Psoas muscle (tissue), 8 donors: Measurements from ENCODE around the gene MTUS2. TPM values are rescaled to one million over a fixed set of nuclear protein-coding genes. Genes with fewer than 3 reads are reported as not detected.

Source experiments
- ATAC-seq, 4 donors: fragments of 200-7000 bp; cut with Tn5 transposase; one replicate each; pipeline ENCODE4 v1.9.1; 2020; ENCODE audit warnings: moderate library complexity in 3 of 4, mild to moderate bottlenecking in 2 of 4
- DNase-seq, 2 donors: peaks; one replicate each; pipeline ENCODE4 v3.0.0-alpha.2; 2020
- H3K27ac ChIP-seq: fragments of 200-600 bp; one replicate; pipeline ENCODE4 v1.8.0; 2022
- H3K27me3 ChIP-seq, 3 donors: fragments of 200-600 bp in 1 of 3; one replicate each; pipeline versions ENCODE4 v1.6.1 to v1.8.0; 2013 to 2022; ENCODE audit warnings: low read length in 2 of 3, mild to moderate bottlenecking in 2 of 3, moderate library complexity in 1 of 3; ENCODE audit not compliant: insufficient read depth in 3 of 3
- H3K36me3 ChIP-seq, 2 donors: fragments of 200-600 bp in 1 of 2; one replicate each; pipeline versions ENCODE4 v1.6.1 to v1.8.0; 2013 to 2022; ENCODE audit warnings: low read depth in 1 of 2, mild to moderate bottlenecking in 1 of 2, moderate library complexity in 1 of 2; ENCODE audit not compliant: insufficient read depth in 1 of 2
- H3K4me1 ChIP-seq: fragments of 200-600 bp; one replicate; pipeline ENCODE4 v1.8.0; 2022
- H3K4me3 ChIP-seq: fragments of 200-600 bp; one replicate; pipeline ENCODE4 v1.8.0; 2022; ENCODE audit warnings: mild to moderate bottlenecking
- H3K9me3 ChIP-seq: fragments of 200-600 bp; one replicate; pipeline ENCODE4 v1.8.0; 2022
- CTCF ChIP-seq: fragments of 200-600 bp; IDR thresholded peaks from one replicate; pipeline ENCODE4 v1.8.0; 2022; ENCODE audit warnings: antibody characterized with exemption
- WGBS, 3 donors: extraction: QIAGEN DNeasy Blood & Tissue Kit; methylation state at CpG; one replicate each; pipeline versions ENCODE4 v1.1.6 to v1.1.7; 2013; 5-methylcytosine and 5-hydroxymethylcytosine counted together
- intact Hi-C, 2 donors: fragments of 100-400 bp; cut with DNase I; formaldehyde crosslinking; loops; one replicate each; pipeline versions ENCODE4 v1.11.0 to v1.14.2; 2022
- polyA plus RNA-seq, 3 donors: library from polyadenylated mRNA; stranded (reverse); fragments of 200-250 nt; gene quantifications; one replicate each; pipeline ENCODE4 v1.2.3, GENCODE V29; 2013
- total RNA-seq, 4 donors: library from RNA; stranded (reverse); fragmentation: NEBNext Ultra II Directional in 2 of 4; extraction: Animal tissue kit (Norgen Biotek cat#: 25700) in 2 of 4; gene quantifications; one replicate each; pipeline versions ENCODE4 v1.2.1 to v1.2.4, GENCODE V29; 2021 to 2023
- donor health status: healthy with polysubstance abuse.
- donor health status: DM: no; HTN: no; CAD: no; lungs with moderate emphysema.
- donor health status: Bipolar disorder and iron deficiency.
- donor health status: healthy.
- donor health status: DM: yes; HTN: yes; CAD: no.
- donor health status: DM: no; HTN: no; CAD: no.
- donor health status: DM: no; HTN: no; CAD: no.
- donor health status: DM: yes; HTN: yes; CAD: no.

The MTUS2 gene
- total and polyA plus RNA-seq, 7 donors, result 0.03 to 0.79 (median 0.14) TPM; not detected in 2

GRCh38 chr13:29513981-29514719 is 694.0 kb downstream of the MTUS2 start:
- no peak overlapping the region for H3K4me3 ChIP-seq
- no peaks in the 10 kb centered on the region for H3K9me3 ChIP-seq
- DNase-seq (peak in 1 of 2 donors; percentile 54), ATAC-seq (no peak)
- no peaks in the 10 kb centered on the region for H3K36me3 ChIP-seq
- no peak for TF ChIP-seq CTCF
- H3K4me1 ChIP-seq, result no peaks in the 10 kb centered on the region
- no peak overlapping the region for H3K27ac ChIP-seq
- intact Hi-C loops, result no loop called here
- 49 to 66% (median 53%) methylated on average over 26 to 32 of the region's 32 CpGs for WGBS, 3 donors
- H3K27me3 ChIP-seq, result peaks cover 0 to 11% (median 0%) of the 10 kb centered on the region in 3 donors

- Histone ChIP-seq H3K27ac (no peak overlapping the region), H3K4me3 (no peak overlapping the region), H3K9me3 (no peaks in the 10 kb centered on the region), H3K27me3 (peaks cover 0 to 11% (median 0%) of the 10 kb centered on the region in 3 donors), H3K36me3 (no peaks in the 10 kb centered on the region), H3K4me1 (no peaks in the 10 kb centered on the region)
- intact Hi-C loops, result no loop called here
- ATAC-seq (no peak), DNase-seq (no peak)
- no peak for TF ChIP-seq CTCF
- WGBS, 3 donors, result 43 to 65% (median 55%) methylated on average over 13 of the region's 13 CpGs
Observed at GRCh38 chr13:29514720-29515310, 694.7 kb downstream of the MTUS2 start.

GRCh38 chr13:29515372-29515771 is 695.2 kb downstream of the MTUS2 start:
- Histone ChIP-seq H3K4me3 (no peak overlapping the region), H3K9me3 (no peaks in the 10 kb centered on the region), H3K27ac (no peak overlapping the region), H3K4me1 (no peaks in the 10 kb centered on the region), H3K36me3 (no peaks in the 10 kb centered on the region), H3K27me3 (peaks cover 0 to 11% (median 0%) of the 10 kb centered on the region in 3 donors)
- DNase-seq (peak in 1 of 2 donors; percentile 41), ATAC-seq (no peak)
- TF ChIP-seq CTCF, result no peak
- WGBS, 3 donors, result 86 to 94% (median 88%) methylated on average over 7 of the region's 7 CpGs
- intact Hi-C loops, result no loop called here

GRCh38 chr13:29516012-29516411 is 695.9 kb downstream of the MTUS2 start:
- Histone ChIP-seq H3K27ac (no peak overlapping the region), H3K27me3 (peaks cover 0 to 11% (median 0%) of the 10 kb centered on the region in 3 donors), H3K36me3 (no peaks in the 10 kb centered on the region), H3K4me3 (no peak overlapping the region), H3K9me3 (no peaks in the 10 kb centered on the region), H3K4me1 (no peaks in the 10 kb centered on the region)
- ATAC-seq, result no peak
- no peak for TF ChIP-seq CTCF
- WGBS, 3 donors, result 95 to 97% (median 95%) methylated on average over 11 of the region's 11 CpGs
- DNase-seq, result no peak
- intact Hi-C loops, result no loop called here
